SH-SY5Y (cell line): ENCODE data around the gene XRCC6.

Source experiments
- GATA2 ChIP-seq: IDR thresholded peaks from 2 replicates; pipeline ENCODE4 v1.6.1; 2011; ENCODE audit warnings: mild to moderate bottlenecking, low read depth, low read length
- GATA3 ChIP-seq: IDR thresholded peaks from 2 replicates; pipeline ENCODE4 v1.6.1; 2011; ENCODE audit warnings: low read depth, mild to moderate bottlenecking, low read length, moderate library complexity

GRCh38 chr22:41621911-41622179, 750 bp downstream of the XRCC6 start:
- TF ChIP-seq GATA3, result no peak
- no peak for TF ChIP-seq GATA2
